ENCODE data around the gene BARX2.

DNA sequence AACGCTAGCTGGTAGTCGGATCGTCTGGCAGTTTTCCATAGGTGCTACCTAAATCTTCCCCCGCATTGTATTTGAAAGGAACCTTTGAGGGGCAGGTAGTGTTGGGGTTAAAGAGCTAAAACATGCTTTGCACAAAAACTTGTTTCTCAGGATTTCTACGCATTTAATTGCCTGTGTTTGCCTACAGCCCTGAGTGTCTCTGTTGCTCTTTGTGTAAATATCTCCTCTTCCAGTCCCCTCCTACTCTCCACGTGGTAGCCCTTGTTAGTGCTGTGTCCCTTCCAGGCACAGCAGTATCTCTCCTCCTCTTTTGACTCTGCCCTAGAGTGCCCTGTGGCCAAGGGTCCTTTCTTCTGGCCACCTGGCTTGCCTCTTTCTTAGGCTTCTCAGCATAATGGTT is 81.7 kb downstream of the BARX2 start:
- TF ChIP-seq, protein P1, sequence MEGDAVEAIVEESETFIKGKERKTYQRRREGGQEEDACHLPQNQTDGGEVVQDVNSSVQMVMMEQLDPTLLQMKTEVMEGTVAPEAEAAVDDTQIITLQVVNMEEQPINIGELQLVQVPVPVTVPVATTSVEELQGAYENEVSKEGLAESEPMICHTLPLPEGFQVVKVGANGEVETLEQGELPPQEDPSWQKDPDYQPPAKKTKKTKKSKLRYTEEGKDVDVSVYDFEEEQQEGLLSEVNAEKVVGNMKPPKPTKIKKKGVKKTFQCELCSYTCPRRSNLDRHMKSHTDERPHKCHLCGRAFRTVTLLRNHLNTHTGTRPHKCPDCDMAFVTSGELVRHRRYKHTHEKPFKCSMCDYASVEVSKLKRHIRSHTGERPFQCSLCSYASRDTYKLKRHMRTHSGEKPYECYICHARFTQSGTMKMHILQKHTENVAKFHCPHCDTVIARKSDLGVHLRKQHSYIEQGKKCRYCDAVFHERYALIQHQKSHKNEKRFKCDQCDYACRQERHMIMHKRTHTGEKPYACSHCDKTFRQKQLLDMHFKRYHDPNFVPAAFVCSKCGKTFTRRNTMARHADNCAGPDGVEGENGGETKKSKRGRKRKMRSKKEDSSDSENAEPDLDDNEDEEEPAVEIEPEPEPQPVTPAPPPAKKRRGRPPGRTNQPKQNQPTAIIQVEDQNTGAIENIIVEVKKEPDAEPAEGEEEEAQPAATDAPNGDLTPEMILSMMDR (IDR thresholded peaks at IDR 0.05), result no peak
- TF ChIP-seq POLR2AphosphoS5 (IDR thresholded peaks at IDR 0.05), result no peak
- no peak for TF ChIP-seq EP300 (IDR thresholded peaks at IDR 0.05; ENCODE audit: low read depth)
- TF ChIP-seq POLR2A (IDR thresholded peaks at IDR 0.05), result no peak
